DND-41 (cell line): ENCODE measurements around the gene GSTK1.
A peak's percentile ranks its signal among the peaks of the same experiment; 100 is the strongest.

Experiments
- ATAC-seq: fragments of 200-7000 bp; cut with Tn5 transposase; 3 replicates; pipeline ENCODE4 v1.9.1; 2021; ENCODE audit warnings: low read depth; ENCODE audit not compliant: insufficient read depth
- DNase-seq: peaks from one replicate; pipeline ENCODE4 v3.0.0-alpha.2; 2020
- H2AFZ ChIP-seq: 2 replicates; pipeline ENCODE4 v1.6.0; 2012; ENCODE audit warnings: low read depth, low read length
- H3K27ac ChIP-seq: 2 replicates; pipeline ENCODE4 v1.5.1; 2012; ENCODE audit warnings: low read length, inconsistent platforms
- H3K27me3 ChIP-seq: fragments of 200-600 bp; sonication (generic); 2 replicates; pipeline ENCODE4 v1.6.0; 2012; ENCODE audit warnings: low read length, mild to moderate bottlenecking, inconsistent platforms; ENCODE audit not compliant: insufficient read depth, poor library complexity
- H3K36me3 ChIP-seq: 2 replicates; pipeline ENCODE4 v1.5.1; 2012; ENCODE audit warnings: low read length, inconsistent platforms; ENCODE audit not compliant: insufficient read depth
- H3K4me1 ChIP-seq: 2 replicates; pipeline ENCODE4 v1.5.1; 2012; ENCODE audit warnings: mild to moderate bottlenecking, low read length; ENCODE audit not compliant: insufficient read depth
- H3K4me2 ChIP-seq: 2 replicates; pipeline ENCODE4 v1.6.0; 2012; ENCODE audit warnings: mild to moderate bottlenecking, moderate library complexity, low read length, inconsistent platforms; ENCODE audit not compliant: insufficient read depth
- H3K4me3 ChIP-seq, 2 experiments: fragments of 200-600 bp in 1 of 2; shearing (Covaris generic) in 1 of 2; 2 replicates each; pipeline ENCODE4 v1.5.1; 2012 to 2016; ENCODE audit warnings: inconsistent platforms in 2 of 2, low read length in 2 of 2, mild to moderate bottlenecking in 2 of 2, low read depth in 1 of 2, moderate library complexity in 1 of 2
- H3K79me2 ChIP-seq: 2 replicates; pipeline ENCODE4 v1.6.0; 2012; ENCODE audit warnings: low read length, inconsistent platforms; ENCODE audit not compliant: insufficient read depth
- H3K9ac ChIP-seq: 2 replicates; pipeline ENCODE4 v1.6.0; 2012; ENCODE audit warnings: low read depth, mild to moderate bottlenecking, inconsistent platforms, low read length, moderate library complexity
- H3K9me3 ChIP-seq: 2 replicates; pipeline ENCODE4 v1.5.1; 2012; ENCODE audit warnings: low read length, moderate library complexity, mild to moderate bottlenecking, inconsistent platforms; ENCODE audit not compliant: insufficient read depth, severe bottlenecking
- H4K20me1 ChIP-seq: 2 replicates; pipeline ENCODE4 v1.6.0; 2012; ENCODE audit warnings: low read length; ENCODE audit not compliant: insufficient read depth
- EZH2 ChIP-seq: IDR thresholded peaks from 3 replicates; pipeline ENCODE4 v1.6.1; 2012; ENCODE audit warnings: borderline replicate concordance, low read depth, mild to moderate bottlenecking, moderate library complexity, low read length, inconsistent platforms; ENCODE audit not compliant: severe bottlenecking
- TF ChIP-seq, protein P1 (sequence below): IDR thresholded peaks from 2 replicates; pipeline ENCODE4 v1.5.1; 2012; ENCODE audit warnings: borderline replicate concordance, low read length, moderate library complexity, mild to moderate bottlenecking; ENCODE audit not compliant: poor library complexity, severe bottlenecking; ENCODE audit errors: extremely low read depth

Gene GSTK1

GRCh38 chr7:143240291-143241168 is 22.7 kb upstream of the GSTK1 start:
- no peaks in the 10 kb centered on the region for H3K4me1 ChIP-seq

DNA sequence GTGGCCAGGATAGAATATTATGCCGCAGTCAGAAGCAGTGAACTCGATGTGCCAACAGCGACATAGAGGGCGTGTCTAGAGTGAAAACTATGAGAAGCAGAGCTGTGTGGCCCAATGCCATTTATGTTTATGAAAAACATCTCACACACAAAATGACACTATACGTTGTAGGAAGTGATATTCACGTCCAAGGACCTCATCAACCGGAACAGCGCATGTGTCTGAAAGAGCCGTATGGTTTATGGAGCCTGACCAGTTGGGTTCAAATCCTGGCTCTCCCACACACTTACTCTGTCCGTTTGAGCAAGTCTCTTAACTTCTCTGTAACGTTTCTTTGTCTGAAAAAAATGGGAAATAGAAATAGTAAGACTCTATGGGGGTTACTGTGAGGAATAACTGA is 20.9 kb upstream of the GSTK1 start:
- Histone ChIP-seq H3K4me2 (no peak overlapping the region), H3K36me3 (no peaks in the 10 kb centered on the region), H3K4me3 (no peak overlapping the region), H3K79me2 (no peaks in the 10 kb centered on the region), H2AFZ (no peak overlapping the region), H4K20me1 (no peaks in the 10 kb centered on the region), H3K4me1 (no peaks in the 10 kb centered on the region), H3K9me3 (peaks cover 2% of the 10 kb centered on the region), H3K27ac (no peak overlapping the region), H3K27me3 (no peaks in the 10 kb centered on the region), H3K9ac (no peak overlapping the region)
- ATAC-seq (no peak), DNase-seq (no peak)
- TF ChIP-seq, protein P1, sequence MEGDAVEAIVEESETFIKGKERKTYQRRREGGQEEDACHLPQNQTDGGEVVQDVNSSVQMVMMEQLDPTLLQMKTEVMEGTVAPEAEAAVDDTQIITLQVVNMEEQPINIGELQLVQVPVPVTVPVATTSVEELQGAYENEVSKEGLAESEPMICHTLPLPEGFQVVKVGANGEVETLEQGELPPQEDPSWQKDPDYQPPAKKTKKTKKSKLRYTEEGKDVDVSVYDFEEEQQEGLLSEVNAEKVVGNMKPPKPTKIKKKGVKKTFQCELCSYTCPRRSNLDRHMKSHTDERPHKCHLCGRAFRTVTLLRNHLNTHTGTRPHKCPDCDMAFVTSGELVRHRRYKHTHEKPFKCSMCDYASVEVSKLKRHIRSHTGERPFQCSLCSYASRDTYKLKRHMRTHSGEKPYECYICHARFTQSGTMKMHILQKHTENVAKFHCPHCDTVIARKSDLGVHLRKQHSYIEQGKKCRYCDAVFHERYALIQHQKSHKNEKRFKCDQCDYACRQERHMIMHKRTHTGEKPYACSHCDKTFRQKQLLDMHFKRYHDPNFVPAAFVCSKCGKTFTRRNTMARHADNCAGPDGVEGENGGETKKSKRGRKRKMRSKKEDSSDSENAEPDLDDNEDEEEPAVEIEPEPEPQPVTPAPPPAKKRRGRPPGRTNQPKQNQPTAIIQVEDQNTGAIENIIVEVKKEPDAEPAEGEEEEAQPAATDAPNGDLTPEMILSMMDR, result no peak
- TF ChIP-seq EZH2, result no peak

More at GRCh38 chr7:143240291-143241168, 22.7 kb upstream of the GSTK1 start:
- TF ChIP-seq, protein P1, result peak; percentile 91
- TF ChIP-seq EZH2, result no peak
- no peaks in the 10 kb centered on the region for H3K27me3 ChIP-seq
- H3K4me3 ChIP-seq, result no peak overlapping the region
- H3K9me3 ChIP-seq, result peaks cover 2% of the 10 kb centered on the region
- H3K4me2 ChIP-seq, result no peak overlapping the region
- H2AFZ ChIP-seq, result no peak overlapping the region
- no peak overlapping the region for H3K9ac ChIP-seq
- H3K36me3 ChIP-seq, result no peaks in the 10 kb centered on the region
- no peaks in the 10 kb centered on the region for H3K79me2 ChIP-seq
- H4K20me1 ChIP-seq, result no peaks in the 10 kb centered on the region
- H3K27ac ChIP-seq, result no peak overlapping the region
- ATAC-seq (peak; percentile 96), DNase-seq (peak; percentile 72)

GRCh38 chr7:143243111-143243510 is 20.1 kb upstream of the GSTK1 start:
- ATAC-seq, result no peak
- Histone ChIP-seq H3K4me2 (no peak overlapping the region), H3K27ac (no peak overlapping the region), H3K79me2 (no peaks in the 10 kb centered on the region), H4K20me1 (no peaks in the 10 kb centered on the region), H3K27me3 (no peaks in the 10 kb centered on the region), H3K9me3 (no peaks in the 10 kb centered on the region), H3K36me3 (no peaks in the 10 kb centered on the region), H2AFZ (no peak overlapping the region), H3K9ac (no peak overlapping the region), H3K4me1 (no peaks in the 10 kb centered on the region), H3K4me3 (no peak overlapping the region)
- no peak for DNase-seq
- TF ChIP-seq EZH2, result no peak
- TF ChIP-seq, protein P1, result no peak
